ENCODE data around the gene CNNM4.

DNA sequence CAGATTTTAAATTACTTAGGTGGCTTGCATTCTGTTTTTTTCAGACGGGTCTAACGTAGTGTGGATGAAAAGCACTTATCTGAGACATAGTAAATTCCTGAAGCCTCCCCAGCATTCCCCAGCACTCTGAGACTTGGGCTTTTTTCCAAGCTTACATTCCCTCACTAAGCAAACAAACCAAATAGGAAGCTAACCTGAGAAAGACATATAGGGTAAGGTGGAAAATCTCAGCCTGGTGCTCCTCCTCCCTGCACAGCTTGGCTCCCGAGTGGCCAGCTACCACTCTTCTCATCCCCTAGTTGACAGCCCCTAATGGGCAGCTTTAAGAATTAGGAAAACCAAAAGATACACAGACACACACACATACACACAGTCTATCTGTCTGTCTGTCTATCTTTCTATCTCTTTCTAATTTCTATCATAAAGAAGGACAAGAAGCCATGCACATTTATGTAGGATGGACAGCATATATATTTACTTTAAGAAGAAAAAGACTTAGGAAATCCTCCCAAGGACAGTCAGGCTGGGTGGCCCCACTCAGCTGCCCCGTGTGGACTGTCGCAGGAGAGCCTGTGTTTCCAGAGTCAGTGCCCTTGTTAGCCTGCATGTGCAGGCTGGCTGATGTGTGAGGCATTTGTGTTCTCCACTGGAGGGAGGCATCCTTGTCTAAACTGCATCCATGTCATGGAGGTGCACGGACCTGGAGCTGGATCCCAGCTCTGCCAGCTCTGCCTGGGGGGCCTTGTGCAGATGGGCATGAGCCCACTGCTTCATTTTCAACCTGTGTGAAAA lies 63.6 kb downstream of the CNNM4 start:
- no peak for TF ChIP-seq EZH2 (IDR thresholded peaks at IDR 0.05; ENCODE audit: borderline replicate concordance, low read length)
- TF ChIP-seq, protein P1, sequence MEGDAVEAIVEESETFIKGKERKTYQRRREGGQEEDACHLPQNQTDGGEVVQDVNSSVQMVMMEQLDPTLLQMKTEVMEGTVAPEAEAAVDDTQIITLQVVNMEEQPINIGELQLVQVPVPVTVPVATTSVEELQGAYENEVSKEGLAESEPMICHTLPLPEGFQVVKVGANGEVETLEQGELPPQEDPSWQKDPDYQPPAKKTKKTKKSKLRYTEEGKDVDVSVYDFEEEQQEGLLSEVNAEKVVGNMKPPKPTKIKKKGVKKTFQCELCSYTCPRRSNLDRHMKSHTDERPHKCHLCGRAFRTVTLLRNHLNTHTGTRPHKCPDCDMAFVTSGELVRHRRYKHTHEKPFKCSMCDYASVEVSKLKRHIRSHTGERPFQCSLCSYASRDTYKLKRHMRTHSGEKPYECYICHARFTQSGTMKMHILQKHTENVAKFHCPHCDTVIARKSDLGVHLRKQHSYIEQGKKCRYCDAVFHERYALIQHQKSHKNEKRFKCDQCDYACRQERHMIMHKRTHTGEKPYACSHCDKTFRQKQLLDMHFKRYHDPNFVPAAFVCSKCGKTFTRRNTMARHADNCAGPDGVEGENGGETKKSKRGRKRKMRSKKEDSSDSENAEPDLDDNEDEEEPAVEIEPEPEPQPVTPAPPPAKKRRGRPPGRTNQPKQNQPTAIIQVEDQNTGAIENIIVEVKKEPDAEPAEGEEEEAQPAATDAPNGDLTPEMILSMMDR (conservative IDR thresholded peaks at IDR 0.05 in 1 of 2, IDR thresholded peaks at IDR 0.05 in 1 of 2; ENCODE audit: extremely low read depth in 1 of 2, insufficient read depth in 1 of 2, low read depth in 1 of 2, low read length in 2 of 2): no peak

Measured in mammary epithelial cell (primary cell).